ENCODE measurements around the gene RNF113A.

- no peak for TF ChIP-seq CTCF (conservative IDR thresholded peaks at IDR 0.05)
- TF ChIP-seq EZH2 (IDR thresholded peaks at IDR 0.05; ENCODE audit: low read depth), result no peak
Observed at GRCh38 chrX:119852382-119853353, 18.9 kb downstream of the RNF113A start, which contains the start of gene UPF3B.

All from PC-9 (cell line).